GM21825 (cell line): ENCODE results near the gene KIAA1210.

Experiments
- ATAC-seq: cut with Tn5 transposase; IDR thresholded peaks from one replicate; pipeline ENCODE4 v1.9.1; 2021; ENCODE audit warnings: mild to moderate bottlenecking, moderate library complexity; ENCODE audit not compliant: unreplicated experiment

The KIAA1210 gene

DNA sequence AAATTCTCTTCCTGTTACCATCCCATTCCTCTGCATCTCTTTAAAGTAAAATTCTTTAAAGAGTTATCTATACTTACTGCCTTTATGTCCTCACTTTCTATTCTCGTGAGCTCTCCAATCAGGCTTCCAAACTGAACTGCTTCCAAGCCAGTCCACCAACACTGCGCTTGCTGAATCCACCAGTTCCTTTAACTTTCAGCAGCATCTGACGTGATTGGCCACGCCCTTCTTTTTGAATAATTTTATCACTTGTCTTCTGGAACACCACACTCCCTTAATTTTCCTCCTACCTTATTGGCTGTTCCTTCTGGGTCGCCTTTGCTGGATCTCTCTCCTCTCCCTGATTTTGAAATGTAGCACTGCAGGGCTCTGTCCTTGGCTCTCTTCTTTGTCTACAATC, at the start of gene KIAA1210:
Gene KIAA1210 (minus strand): TSS at position 163 of the 400 bp plus-strand sequence. CDS start 4,170 bp downstream, outside the sequence.
- ATAC-seq, result no peak

DNA sequence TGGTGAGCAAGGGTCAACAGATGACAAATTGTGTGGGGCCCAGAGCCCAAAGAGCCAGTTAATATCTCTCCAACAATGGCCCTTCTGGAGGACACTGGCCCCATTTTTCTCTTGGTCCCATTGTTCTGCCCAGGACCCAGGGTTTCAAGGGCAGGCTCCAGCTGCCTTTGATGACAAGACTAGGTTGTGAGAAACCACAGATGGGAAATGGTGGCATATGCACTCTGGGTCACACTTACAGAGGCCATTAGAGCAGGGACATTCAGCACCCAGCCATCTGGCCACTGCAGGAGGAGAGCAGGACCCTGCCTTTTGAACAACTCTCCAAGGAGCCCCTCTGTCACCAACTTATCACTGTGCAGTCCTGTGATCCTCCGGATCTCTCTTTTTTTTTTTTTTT, 49.7 kb upstream of the KIAA1210 start:
- no peak for ATAC-seq

DNA sequence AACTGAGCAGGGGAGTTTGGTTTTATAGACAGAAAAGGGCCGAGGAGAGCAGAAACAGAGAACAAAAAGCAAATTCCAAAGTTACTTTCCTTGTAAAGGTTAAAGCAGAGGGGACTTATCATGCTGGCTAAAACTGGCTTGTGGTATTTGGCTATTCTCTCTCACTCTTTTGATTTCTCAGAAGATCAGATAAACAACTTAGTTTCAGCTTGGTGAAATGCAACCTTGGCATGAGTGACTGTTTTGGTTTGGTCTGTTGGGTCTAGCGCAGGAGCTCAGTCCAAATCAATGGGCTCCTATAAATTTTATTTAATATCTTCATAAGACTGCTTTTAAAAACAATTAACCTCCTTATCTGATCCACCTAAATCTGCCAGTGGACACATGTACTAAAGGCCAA, 47.3 kb upstream of the KIAA1210 start:
- ATAC-seq, result no peak

DNA sequence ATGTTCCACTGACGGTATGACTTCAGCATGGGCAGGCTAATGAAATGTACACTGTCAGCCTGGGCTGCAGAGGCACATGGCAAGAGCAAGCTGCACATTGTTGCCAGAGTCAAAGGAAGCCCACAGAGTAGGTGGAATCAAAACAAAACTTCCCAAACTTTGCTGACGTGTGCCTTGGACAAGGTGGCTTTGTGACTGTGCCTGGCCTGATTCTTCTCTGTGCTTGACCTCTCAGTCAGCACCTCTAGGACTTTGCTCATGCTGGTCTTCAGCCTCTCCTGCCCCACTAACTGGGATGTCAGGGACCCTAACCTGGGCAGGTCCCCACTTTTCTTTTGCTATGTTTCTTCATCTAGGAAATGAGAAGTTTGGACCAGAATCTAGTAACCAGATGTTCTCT, 40.5 kb upstream of the KIAA1210 start:
- ATAC-seq, result no peak

DNA sequence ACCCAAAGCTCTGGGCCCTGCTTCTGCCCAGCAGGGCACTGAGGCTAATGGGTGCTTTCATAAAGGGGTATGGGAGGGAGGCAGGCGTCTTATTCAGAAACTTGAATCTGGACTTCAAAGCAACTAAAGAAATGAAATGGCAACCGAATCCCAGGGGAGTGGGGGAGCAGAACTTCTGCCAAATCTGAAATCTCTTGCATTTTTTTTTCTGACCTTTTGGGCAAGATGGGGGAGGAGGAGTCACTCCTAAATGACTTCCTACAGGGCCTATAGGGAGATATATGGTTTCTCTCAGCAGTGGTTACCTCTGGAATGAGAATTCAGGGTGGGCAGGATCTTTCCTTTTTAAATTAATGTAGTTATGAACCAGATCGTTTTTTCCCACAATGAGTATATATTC, 30.6 kb upstream of the KIAA1210 start:
- no peak for ATAC-seq

DNA sequence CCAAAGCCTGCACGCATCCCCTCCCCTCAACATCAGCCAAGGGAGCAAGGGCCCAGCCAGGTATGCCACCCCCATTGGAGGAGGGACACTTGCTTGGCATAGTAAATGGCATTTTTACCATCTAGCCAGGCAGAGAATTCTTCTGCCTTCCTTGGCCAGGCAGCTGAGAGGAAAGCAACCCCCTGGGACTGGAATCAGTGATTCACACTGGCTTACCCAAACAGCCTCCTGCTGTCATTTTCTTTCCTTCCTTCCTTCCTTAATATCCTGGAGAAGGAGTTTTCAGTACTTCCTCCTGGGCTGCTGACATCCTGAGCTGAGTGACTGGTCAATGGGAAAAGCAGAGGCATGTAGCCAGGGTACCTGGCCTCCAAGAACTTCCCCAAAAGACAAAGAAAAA, 28.6 kb upstream of the KIAA1210 start:
- ATAC-seq, result no peak

DNA sequence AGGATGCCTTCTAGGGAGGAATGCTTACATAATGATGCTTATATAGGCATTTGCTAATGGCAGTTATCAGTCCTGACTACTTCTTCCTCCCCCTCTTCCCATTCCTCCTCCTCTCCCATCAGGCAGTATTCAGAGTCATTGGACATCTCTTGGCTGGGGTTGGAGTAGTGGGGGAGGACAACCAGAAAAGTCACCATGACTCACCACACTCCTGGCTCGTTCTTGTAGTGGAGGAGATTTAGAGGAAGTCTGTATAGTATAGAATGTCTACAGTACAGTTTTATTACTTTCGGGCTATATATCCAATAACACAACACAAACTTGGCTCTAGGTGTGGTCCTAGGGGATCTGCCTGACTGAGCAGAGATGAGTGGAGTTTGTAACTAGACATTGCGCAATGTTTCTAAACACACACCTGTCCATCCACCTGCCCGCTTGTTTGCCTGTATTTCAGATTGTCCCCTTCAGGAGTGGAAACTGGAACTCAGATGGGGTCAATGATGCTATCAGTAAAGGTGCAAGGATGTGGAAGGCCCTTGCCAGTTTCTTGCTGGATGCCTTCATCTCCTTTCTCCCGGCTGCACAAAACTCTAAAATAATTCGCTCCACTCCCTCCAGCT, 27.9 kb upstream of the KIAA1210 start:
- ATAC-seq, result no peak

DNA sequence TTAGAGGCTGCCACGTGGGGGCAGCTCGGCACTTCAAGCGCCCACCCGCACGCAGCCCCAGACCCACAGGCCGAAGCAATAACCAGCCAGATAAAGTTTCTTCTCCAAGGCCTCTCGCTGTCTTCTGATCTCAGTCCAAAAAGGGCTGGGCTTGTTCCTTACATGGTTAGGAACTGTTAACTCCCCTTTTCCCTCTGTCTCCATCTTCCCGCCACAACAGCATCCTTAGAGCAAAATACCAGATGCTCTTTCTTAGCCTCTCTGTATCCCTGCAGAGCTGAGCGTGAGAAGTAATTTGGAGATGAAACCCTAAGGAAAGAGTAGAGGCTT, 23.4 kb upstream of the KIAA1210 start:
- no peak for ATAC-seq

DNA sequence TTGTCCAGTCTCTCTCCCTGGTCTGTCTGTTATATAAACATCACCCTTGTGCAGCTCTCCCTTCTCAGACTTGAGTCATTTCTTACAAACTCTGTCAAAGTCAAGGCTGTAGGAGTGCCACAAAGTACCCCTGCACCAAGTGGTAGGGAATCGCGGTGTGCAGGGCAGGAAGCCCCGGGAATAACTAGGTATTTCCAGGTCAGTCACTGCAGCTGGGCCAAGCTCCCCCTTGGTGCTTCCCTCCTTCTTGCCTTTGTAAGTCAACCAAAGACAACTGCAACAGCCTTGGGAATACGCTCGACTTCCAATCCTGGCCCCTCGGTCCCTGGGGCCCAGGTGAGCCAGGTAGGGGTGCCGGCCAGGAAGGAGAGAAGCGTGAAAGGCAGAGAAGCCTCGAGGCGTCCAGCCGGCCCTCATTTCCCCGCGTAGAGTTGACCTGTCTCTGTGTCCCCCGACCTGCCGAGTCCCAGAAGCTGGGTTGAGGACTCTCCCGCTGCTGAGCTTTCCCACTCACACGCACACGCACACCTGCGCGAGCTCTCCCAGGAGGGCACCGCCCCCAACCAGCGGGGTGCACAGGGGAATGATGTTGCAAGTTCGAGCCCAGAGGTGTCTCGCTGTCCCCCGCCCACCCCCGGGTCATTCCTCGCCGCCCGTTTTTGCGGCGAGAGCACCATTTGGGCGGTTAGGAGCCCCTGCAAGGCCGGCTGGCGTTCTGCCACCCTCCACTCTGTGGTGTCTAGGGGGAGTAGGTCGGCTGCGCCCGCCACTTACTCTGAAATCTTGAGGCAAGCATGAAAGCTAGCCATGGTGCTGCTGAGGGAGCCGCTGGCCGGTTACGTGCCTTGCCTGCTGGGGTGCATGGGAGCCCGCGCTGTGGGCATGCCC, 22.8 kb upstream of the KIAA1210 start:
- ATAC-seq, result no peak

DNA sequence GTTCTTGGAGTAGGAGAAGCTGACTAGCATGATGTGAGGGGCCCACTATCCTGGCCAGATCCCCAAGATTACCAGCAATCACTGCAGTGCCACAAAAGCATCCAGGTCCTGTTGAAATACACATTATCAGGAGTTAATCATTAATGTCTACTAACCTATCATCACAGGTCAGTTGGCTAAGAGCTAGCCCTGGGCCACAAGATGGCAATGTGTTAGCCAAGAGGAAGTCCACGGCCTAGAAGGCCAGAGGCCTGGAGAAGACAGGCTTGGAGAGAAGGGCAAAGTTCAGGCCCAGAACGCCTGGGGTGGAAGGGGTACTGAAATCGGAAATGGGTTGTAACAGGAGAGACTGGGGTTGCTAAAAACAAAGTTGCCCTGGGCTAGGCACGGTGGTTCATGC, 19.9 kb upstream of the KIAA1210 start:
- ATAC-seq, result no peak

DNA sequence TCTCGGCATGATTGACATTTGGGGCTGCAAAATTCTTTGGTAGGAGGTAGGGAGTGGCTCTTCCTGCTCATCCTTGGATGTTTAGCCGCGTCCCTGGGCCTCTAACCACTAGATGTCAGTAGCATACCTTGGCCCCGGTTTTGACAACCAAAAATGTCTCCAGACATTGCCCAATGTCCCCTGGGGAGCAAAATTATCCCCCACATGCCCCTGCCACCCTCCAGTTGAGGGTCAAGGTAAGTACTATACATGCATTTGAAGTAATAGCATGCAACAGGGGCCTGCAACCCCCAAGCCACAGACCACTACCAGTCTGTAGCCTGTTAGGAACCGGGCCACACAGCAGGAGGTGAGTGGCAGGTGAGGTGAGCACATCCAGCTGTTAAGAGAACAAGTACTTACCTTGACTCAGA, 17.6 kb upstream of the KIAA1210 start:
- ATAC-seq, result no peak

DNA sequence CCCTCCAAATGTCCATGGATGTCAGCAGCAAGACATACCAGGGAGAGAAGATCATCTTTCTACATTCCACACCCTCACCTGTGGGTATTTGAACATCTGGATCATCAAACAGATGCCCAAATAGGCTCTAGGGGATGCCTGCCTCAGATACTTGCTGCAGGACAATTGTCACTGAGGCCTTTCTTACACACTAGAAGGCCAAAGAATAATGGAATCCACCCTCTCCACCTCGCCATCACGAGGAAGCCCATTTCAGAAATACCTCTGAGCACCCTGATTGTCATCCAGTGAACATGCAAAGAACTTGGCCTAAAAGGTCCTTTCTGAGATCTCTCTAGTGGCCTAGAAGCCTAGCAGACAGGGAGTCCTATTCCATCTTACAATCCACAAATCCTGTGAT, 6.9 kb upstream of the KIAA1210 start:
- ATAC-seq, result no peak

DNA sequence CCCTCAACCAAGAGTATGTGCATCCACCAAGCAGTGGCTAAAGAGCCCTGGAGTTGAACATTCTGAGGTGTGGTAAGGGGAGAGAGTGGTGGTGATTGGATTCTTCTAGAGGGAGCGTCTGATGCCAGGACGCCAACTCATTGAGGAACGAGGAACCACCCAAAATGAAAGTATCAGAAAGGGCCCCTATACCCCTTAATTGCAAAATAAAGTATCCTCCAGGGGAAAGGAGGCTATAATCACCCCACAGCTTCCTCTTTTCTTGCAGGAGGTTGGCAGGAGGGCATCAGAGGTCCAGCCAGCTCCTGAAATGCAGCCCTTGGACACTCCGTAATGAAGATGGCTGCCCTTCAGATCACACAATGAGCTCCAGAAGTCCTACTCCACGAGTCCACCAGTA, 5.3 kb upstream of the KIAA1210 start:
- ATAC-seq, result no peak

DNA sequence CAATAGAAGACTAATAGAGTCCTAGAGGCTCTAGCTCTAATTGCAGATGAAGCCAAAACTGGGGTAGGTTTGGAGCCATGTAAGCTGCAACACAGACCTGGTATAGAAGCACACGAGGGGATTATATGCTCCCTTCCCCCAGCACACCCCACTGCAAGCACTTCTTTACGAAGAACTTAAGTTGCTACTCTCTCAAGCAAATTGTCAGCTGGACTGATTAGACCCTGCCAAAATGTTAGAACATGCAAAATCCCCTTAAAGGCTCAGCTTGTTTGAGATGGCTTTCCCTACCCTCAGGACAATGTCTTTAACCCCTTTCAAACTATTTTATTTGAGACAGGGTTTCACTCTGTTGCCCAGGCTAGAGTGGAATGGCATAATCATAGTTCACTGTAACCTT, 4.7 kb upstream of the KIAA1210 start:
- ATAC-seq, result no peak

DNA sequence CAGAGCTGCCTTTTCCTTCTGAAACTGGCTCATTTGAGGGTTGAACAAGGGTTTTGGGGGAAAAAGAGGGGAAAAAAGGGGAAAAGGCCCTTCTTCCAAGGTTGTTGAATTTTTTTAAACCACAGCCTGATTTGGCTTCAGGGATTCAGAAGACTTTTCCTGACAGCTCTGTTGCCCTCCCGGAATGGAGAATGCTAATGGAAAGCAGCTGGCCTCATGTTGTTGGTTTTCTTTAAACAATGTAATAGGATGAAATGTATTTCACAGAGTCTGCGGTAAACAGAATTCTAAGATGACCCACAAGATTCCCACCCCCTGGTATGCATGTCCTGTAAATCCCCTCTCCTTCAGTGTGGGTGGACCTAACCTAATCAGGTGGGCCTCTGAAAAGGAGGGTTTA, 3.3 kb upstream of the KIAA1210 start:
- no peak for ATAC-seq

DNA sequence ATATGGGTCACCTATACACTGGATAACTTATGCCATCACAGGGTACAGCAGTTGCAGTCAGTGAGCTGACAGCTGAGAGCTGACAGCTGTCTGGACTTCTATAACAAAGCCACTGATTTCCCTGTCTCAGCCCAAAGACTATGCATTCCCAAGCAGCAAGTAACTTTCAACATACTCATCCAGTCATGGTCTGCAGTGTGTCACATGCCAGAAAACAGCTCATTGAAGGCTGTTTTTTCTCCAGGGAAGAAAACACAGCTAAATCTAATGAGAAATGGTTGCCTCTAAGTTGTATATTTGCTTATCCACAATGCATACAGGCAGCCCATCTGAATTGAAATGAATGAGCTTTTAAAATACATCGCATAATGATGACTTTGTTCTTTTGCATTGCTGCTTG, 6.3 kb downstream of the KIAA1210 start:
- no peak for ATAC-seq

DNA sequence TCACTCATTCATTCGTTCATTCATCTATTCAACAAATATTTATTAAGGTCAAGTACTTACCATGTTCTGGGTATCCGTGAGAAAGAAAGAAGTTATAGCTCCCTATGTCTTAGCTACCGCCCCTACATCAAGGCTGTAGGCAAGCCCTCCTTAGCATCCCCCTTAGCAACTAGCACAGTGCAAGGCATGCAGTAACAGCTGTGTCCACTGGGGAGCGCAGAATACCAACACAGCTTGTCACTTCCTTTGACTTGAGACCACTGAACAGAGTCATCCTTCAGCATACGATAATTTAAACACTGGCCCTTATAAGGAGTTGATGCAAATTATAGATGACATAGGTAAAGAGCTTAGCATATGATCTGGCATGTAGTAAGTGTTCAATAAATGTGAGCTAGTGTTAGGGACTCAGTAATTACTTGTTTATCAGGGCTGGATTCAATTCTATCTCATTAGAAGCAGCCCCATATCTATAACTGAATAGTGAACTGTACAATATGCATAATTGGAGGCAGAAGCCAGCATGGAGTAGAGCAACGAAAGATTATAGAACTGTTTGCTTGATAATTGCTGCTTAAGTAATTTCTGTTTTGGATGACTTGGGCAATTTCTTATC, 8.7 kb downstream of the KIAA1210 start:
- no peak for ATAC-seq

DNA sequence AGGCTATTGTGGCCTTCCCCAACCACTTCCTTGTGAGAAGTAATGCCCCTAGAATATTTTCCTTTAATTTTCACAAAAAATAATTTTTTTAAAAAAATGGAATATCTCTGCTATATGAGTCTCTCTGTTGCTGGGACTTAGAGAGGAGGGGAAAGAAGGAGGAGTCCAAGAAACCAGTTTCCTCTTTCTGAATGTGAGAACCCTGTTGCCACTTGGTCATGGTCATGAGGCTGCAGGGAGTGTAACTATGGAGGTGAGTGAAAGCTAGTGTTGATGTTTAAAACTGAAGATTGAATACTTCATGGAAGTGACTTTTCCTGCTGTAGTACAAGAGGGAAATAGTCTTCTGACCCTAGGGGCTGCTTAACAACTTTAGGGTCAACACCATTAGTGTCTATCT, 20.4 kb downstream of the KIAA1210 start:
- ATAC-seq, result no peak

DNA sequence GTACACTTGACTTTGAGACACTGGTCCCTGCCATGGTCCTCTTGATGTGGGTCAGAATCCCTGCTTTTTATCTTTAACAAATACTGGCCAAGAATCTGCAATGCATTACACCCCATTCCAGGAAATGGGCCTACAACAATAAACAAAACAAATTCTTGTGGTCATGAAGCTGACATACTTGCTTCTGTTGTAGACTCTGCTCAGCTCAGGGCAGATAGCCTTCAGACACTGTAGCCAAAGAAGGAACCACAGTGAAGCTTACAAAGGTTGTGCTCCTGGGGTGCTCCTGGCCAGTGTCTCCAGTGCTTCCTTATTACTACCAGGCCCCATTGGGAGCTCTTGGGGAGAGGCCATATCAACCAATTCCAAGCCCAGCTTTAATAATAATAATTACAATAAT, 21.8 kb downstream of the KIAA1210 start:
- no peak for ATAC-seq

DNA sequence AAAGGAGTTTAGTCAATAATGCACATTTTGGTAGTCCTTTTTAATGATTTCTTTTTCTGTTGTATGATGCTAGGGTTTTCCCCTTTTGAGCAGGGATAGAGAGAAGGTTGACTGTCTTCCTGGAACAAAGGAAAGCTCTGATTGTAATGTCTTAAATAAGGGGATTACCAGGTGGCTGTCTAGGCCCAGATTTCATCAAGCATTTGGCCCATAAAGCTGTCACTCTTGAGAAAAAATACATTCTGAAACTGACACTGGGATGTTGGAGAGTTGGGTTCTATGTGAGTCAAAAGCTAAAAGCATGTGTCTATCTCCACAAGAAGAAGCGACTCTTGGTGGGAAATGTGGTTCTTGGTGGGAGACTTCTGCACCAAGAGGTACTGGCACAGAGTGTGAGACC, 26.4 kb downstream of the KIAA1210 start:
- no peak for ATAC-seq

DNA sequence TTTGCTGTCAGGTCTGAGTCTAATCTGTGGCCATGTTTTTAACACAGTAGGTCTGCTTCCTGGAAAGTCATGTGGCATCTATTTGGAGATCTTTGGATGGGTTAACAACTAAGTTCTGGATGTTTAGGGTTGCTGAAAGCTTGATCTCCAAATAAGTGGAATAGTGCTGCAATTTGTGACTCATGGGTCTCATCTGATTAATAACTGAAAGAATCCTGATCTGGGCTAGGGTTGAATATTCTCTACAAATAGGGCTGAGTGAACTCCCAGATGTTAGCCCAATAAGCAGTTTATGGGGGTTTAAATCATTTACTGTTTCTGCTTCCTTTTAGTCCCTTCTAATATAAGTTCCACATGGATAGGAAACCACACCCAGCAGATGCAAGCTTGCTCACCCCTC, 31.7 kb downstream of the KIAA1210 start:
- ATAC-seq, result no peak

DNA sequence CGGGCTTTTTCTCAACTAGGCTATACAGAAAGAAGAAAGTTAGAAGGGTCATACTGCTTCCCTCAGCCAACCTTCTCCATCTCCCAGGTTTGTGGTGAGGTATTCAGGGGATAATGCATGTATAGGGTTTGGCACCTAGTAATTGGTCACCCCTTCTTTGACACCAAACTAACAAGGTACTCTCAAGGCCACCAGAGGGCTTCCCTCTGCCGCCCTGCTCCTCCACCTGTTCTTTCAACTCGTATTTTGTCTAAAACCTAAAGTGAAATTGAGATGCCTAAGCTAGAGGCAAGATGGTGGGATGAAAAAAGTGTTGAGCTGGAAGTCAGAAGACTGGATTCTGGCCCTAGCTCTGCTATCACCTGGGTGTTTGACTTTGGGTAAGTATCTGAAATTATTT, 32.8 kb downstream of the KIAA1210 start:
- no peak for ATAC-seq
